Left lung (tissue), 10 donors: ENCODE data around the gene DYNLL1. TPM values are rescaled to one million over a fixed set of nuclear protein-coding genes. Genes with fewer than 3 reads are reported as not detected.
A peak's percentile ranks its signal among the peaks of the same experiment; 100 is the strongest.

Experiments
- ATAC-seq: fragments of 200-7000 bp; cut with Tn5 transposase; one replicate; pipeline ENCODE4 v1.9.1; 2020; ENCODE audit warnings: moderate library complexity
- DNase-seq, 4 donors: peaks; one replicate each; pipeline ENCODE4 v3.0.0-alpha.2; 2013 to 2020
- H3K27ac ChIP-seq, 2 donors: fragments of 200-600 bp; sonication (generic) in 1 of 2; one replicate each; pipeline versions ENCODE4 v1.5.0 to v1.8.0; 2020 to 2021
- H3K27me3 ChIP-seq, 2 donors: fragments of 200-600 bp; sonication (generic) in 1 of 2; one replicate each; pipeline versions ENCODE4 v1.5.0 to v1.8.0; 2020 to 2021
- H3K36me3 ChIP-seq, 2 donors: fragments of 200-600 bp; sonication (generic) in 1 of 2; one replicate each; pipeline versions ENCODE4 v1.5.0 to v1.8.0; 2020 to 2021
- H3K4me1 ChIP-seq, 2 donors: fragments of 200-600 bp; one replicate each; pipeline ENCODE4 v1.8.0; 2021
- H3K4me3 ChIP-seq, 2 donors: fragments of 200-600 bp; sonication (generic) in 1 of 2; one replicate each; pipeline versions ENCODE4 v1.5.0 to v1.8.0; 2020 to 2021; ENCODE audit warnings: mild to moderate bottlenecking in 1 of 2
- H3K9me3 ChIP-seq, 2 donors: fragments of 200-600 bp; sonication (generic) in 1 of 2; one replicate each; pipeline versions ENCODE4 v1.5.0 to v1.8.0; 2020 to 2021
- intact Hi-C, 2 donors: fragments of 100-400 bp; cut with DNase I; formaldehyde crosslinking; loops; one replicate each; pipeline versions ENCODE4 v1.11.2 to v1.14.2; 2022
- polyA plus RNA-seq, 6 donors: library from polyadenylated mRNA; unstranded; fragments of 120-200 nt; gene quantifications; one replicate each; pipeline ENCODE4 v1.2.1, GENCODE V29; 2013; ENCODE audit not compliant: insufficient read length in 6 of 6
- total RNA-seq, 2 donors: library from RNA; stranded (reverse); fragmentation: NEBNext Ultra II Directional; extraction: Animal tissue kit (Norgen Biotek cat#: 25700); gene quantifications; one replicate each; pipeline ENCODE4 v1.2.1, GENCODE V29; 2021
- TF ChIP-seq, protein P1 (sequence below), 2 donors: fragments of 200-600 bp; sonication (generic) in 1 of 2; IDR thresholded peaks; one replicate each; pipeline versions ENCODE4 v1.5.0 to v1.8.0; 2021; ENCODE audit warnings: antibody characterized with exemption in 2 of 2
- donor health status: DM: no; HTN: yes; CAD: no.
- donor health status: DM: no; HTN: no; CAD: no.

DYNLL1 gene
- total and polyA plus RNA-seq, 8 donors = 342 to 436 (median 360) TPM

- DNase-seq (no peak), ATAC-seq (no peak)
- Histone ChIP-seq H3K4me1 (no peaks in the 10 kb centered on the region), H3K36me3 (peaks cover 0 to 12% of the 10 kb centered on the region in 2 donors), H3K27ac (no peak overlapping the region), H3K27me3 (no peaks in the 10 kb centered on the region), H3K9me3 (no peaks in the 10 kb centered on the region), H3K4me3 (no peak overlapping the region)
- TF ChIP-seq, protein P1, sequence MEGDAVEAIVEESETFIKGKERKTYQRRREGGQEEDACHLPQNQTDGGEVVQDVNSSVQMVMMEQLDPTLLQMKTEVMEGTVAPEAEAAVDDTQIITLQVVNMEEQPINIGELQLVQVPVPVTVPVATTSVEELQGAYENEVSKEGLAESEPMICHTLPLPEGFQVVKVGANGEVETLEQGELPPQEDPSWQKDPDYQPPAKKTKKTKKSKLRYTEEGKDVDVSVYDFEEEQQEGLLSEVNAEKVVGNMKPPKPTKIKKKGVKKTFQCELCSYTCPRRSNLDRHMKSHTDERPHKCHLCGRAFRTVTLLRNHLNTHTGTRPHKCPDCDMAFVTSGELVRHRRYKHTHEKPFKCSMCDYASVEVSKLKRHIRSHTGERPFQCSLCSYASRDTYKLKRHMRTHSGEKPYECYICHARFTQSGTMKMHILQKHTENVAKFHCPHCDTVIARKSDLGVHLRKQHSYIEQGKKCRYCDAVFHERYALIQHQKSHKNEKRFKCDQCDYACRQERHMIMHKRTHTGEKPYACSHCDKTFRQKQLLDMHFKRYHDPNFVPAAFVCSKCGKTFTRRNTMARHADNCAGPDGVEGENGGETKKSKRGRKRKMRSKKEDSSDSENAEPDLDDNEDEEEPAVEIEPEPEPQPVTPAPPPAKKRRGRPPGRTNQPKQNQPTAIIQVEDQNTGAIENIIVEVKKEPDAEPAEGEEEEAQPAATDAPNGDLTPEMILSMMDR (IDR thresholded peaks at IDR 0.05) = no peak
- intact Hi-C loops = no loop called here
Measured at GRCh38 chr12:120488057-120488640, 7.8 kb upstream of the DYNLL1 start.

DNA sequence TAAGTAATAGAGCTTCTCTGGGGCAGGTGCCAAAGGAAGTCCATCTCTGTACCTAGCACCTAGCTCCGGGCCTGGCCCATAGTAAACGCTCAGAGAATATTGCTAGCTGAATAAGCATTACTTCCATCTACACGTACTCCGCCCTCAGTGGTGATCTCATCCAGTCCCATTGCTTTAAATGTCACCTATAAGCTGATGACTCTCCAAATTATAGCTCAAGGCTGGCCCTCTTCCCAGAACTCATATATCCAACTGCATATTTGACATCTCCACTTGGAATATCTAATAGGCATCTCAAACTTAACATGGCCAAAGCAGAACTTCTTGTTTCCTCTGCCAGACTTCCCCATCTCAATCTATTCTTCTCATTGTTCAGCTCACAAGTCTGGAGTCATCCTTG, 6.9 kb upstream of the DYNLL1 start:
- TF ChIP-seq, protein P1 (IDR thresholded peaks at IDR 0.05) = no peak
- no peak overlapping the region for H3K27ac ChIP-seq
- H3K4me3 ChIP-seq = no peak overlapping the region
- H3K4me1 ChIP-seq = no peaks in the 10 kb centered on the region
- H3K9me3 ChIP-seq = no peaks in the 10 kb centered on the region
- intact Hi-C loops = no loop called here
- ATAC-seq (no peak), DNase-seq (no peak)
- no peaks in the 10 kb centered on the region for H3K27me3 ChIP-seq
- H3K36me3 ChIP-seq = peaks cover 0 to 12% of the 10 kb centered on the region in 2 donors

GRCh38 chr12:120490325-120490724, 5.6 kb upstream of the DYNLL1 start:
- H3K36me3 ChIP-seq = peaks cover 0 to 12% of the 10 kb centered on the region in 2 donors
- no peak overlapping the region for H3K4me3 ChIP-seq
- intact Hi-C loops = no loop called here
- DNase-seq (no peak), ATAC-seq (no peak)
- TF ChIP-seq, protein P1 (IDR thresholded peaks at IDR 0.05) = no peak
- no peaks in the 10 kb centered on the region for H3K9me3 ChIP-seq
- H3K27ac ChIP-seq = no peak overlapping the region
- peaks cover 0 to 5% of the 10 kb centered on the region in 2 donors for H3K4me1 ChIP-seq
- H3K27me3 ChIP-seq = no peaks in the 10 kb centered on the region

DNA sequence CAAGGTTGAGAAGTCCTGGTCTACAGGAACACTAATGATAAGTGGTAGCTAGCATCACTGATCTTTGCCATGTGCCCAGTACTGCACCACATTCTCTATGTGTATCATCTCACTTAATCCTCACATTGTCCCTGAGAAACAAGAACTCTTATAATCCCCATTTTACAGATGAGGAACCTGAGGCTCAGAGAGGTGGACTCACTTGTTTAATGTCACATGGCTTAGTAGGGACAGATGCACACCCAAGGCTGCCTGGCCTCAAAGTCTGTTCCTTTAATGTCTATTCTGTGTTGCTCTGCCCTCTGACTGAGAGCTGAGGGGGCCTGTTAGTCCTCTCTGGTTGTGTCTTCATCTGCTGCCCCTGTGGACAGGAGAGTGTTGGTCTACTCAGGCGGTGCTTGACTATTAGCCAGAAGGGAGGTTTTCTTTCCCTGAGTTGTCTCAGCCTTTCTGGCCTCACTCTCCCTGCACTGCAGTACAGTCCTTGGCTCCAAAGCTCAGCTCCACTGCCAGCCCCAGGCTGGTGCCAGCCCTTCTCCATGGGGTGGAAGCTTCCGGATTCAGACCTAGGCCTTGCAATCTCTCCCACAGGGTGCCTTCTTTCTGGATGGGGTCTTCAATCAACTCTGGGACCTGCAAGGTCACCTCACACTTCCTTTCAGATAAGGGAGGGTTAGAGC, 4.9 kb upstream of the DYNLL1 start:
- H3K9me3 ChIP-seq = no peaks in the 10 kb centered on the region
- ATAC-seq (no peak), DNase-seq (no peak)
- intact Hi-C loops = no loop called here
- no peak overlapping the region for H3K4me3 ChIP-seq
- TF ChIP-seq, protein P1 (IDR thresholded peaks at IDR 0.05) = no peak
- peaks cover 0 to 12% of the 10 kb centered on the region in 2 donors for H3K36me3 ChIP-seq
- peaks cover 0 to 8% of the 10 kb centered on the region in 2 donors for H3K4me1 ChIP-seq
- no peaks in the 10 kb centered on the region for H3K27me3 ChIP-seq
- no peak overlapping the region for H3K27ac ChIP-seq

DNA sequence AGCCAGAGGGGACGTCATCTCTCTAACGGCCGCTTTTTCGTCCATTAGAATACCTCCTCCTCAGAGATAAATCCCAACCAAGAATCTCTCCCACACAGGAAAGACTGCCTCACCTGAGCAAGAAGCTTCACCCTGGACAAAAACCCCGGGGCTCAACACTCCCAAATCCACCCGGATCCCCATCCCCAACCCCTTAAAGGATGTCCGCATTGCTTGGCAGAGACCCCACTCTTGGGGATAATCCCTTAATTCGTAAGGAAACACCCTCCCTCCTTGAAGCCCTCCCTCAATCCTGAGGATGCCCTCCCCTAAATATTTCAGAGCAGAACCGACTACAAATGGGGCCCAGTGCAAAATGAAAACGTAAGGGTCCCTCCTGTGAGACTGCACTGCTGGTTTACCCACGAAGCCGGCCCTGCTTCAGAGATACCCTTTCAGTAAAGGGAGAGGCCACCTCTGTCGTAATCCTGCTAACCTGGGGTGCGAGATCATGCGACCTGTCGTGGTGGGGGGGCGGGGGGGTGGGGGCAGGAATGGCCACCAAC, 655 bp upstream of the DYNLL1 start:
- intact Hi-C loops = no loop called here
- Histone ChIP-seq H3K27me3 (no peaks in the 10 kb centered on the region), H3K9me3 (no peaks in the 10 kb centered on the region), H3K36me3 (peaks cover 0 to 27% of the 10 kb centered on the region in 2 donors), H3K27ac (peak overlapping the region; percentile 26 to 90), H3K4me1 (peaks cover 11 to 28% of the 10 kb centered on the region in 2 donors), H3K4me3 (peak overlapping the region; percentile 95 to 99)
- TF ChIP-seq, protein P1 (IDR thresholded peaks at IDR 0.05) = no peak
- DNase-seq (peak in 1 of 4 donors; percentile 13), ATAC-seq (peak; percentile 10)
